HS-5 (cell line): ENCODE results near the gene ALDH1A3.
A peak's percentile ranks its signal among the peaks of the same experiment; 100 is the strongest.
"Not testable (repeated sequence)": the region's sequence is repeated elsewhere in the genome, so short reads cannot be mapped to it uniquely, and the experiment has no call there.

Experiments
- DNase-seq: peaks from one replicate; pipeline ENCODE4 v3.0.0-alpha.2; 2012; ENCODE audit warnings: low read depth

ALDH1A3 gene

DNA sequence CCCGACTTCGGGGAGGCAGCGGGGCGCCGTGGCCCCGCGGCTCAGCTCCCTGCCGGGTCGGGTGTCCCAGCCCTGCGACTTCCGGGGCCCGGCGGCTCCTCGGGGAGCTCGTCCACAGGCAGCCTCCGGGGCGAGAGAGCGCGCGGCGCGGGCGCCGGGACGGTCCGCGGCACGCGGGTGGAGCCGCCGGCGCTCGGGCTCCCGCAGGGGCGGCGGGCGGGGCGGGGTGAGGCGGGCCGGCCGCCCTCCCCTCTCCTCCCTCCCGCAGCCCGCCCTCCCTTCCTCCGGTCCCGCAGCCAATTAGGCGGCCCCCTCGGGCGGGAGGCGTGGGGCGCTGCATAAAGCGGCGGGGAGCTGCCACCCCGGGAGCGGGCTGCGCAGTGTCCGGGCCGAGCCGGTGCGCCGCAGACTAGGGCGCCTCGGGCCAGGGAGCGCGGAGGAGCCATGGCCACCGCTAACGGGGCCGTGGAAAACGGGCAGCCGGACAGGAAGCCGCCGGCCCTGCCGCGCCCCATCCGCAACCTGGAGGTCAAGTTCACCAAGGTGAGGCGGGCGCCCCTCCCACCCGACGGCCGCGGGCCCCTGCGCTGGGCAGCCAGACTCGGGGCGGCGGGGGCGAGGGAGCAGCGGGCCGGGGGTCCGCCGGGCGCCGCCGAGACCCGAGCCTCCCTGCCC is at the start of gene ALDH1A3:
Gene ALDH1A3, plus strand, starts transcription at position 368 of the 675 bp plus-strand sequence. Its CDS starts 77 bp downstream, at position 445.
- DNase-seq, result no peak

DNA sequence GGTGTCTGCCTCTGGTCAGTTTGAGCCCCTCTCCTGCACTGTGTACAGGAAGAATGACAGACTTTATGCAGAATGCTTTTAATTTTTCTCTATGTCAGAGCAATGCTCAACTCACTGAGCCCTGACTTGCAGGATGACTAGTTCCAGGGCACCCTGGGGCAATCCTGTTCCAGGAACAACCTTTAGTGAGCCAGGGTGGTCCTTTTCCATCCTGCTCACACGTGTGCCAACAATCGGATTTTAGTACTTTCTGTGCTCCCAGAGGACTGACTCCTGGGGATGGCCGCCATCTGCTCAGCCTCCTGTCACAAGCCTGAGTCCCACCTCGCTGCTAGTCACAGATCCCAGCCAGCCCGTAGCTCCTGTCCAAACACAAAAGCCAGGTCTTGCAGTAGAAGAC is 48.2 kb upstream of the ALDH1A3 start:
- no peak for DNase-seq

DNA sequence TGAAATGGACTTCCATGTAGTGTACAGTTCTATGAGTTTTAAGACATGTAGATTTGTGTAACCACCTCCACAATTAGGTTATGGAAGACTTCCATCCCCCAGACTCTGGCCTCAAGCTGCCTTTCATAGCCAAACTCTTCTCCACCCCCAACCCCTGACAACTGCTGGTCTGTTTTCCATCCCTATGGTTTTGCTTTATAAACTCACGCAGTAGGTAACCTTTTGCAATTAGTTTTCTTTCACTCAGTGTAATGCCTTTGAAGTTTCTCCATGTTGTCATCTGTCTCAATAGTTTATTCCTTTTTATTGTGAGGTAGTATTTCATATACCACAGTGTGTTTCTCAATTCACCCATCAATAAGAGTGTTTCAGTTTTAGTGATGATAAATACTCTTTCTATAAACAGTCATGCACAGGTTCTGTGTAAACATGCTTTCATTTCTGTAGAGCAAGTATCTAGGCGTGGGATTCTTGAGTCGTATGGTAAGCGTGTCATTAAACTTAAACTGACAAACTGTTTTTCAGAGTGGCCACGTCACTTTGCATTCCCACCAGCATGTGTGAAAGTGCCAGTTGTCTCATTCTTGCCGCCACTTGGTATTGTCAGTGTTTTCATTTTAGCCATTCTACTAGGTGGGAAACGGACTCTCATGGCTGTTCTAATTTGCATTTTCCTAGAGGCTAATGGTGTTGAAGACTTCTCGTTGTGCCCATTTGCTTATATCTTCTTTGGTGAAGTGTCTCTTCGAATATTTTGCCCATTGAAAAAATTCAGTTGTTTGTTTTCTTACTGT is 47.3 kb upstream of the ALDH1A3 start:
- no peak for DNase-seq

DNA sequence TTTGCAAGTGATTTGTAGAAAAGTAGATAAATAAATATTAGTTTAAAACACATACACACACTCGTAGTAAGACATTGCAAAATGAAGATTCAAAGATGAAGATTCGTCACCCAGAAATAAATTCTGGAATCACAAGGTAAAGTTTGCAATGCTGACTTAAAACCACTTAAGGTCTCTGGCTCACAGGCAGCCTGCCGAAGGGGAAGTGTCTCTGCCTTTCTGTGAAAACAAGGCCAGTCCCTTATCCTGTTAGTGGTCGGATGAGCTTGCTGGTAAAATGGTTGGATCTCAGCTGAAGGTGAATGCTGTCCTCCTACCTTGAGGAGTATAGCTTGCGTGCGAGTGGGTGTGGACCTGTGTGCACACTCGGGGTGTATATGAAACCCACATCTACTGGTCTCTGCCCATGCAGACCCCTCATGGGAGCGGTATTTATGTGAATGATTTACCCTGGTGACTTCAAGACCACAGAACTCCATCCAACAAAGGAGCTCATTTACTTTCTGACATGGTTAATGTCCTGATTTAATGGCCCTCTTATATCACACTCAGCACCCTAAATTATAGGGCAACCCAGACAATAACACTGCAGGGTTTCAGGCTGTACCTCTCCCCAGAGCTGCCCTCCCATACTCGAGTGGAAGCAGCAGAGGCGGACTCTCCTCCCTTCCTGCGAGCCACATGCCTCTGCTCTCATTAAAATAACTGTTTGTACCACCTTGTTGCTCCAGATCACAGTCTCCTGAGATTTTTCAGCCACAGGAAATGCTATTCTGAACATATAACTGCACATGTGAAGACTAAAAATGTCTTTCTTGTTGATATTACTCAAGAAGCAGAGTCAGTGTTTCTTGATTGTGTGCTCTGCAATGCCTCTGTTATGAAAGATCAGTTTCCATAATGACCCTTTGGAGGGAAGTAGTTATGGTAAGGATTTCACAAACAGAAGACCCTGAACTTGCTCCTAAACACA is 45.9 kb upstream of the ALDH1A3 start:
- DNase-seq, result no peak

DNA sequence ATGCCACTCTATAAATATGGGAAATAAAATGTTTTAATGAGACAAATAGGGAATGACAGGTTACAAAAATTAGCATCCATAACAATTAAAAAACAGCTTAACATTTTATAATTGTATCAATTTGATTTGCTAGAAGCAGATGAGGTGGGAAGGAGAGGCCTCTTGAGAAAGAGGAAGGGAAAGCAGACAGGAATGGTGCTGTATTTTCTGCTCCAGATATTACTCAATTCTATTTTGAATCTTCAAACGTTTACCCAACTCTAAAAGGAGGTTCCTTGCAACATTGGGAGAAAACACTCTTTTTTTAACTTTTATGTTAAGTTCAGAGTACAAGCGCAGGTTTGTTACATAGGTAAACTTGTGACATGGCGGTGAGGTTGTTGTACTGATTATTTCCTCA is 44.9 kb upstream of the ALDH1A3 start:
- no peak for DNase-seq

DNA sequence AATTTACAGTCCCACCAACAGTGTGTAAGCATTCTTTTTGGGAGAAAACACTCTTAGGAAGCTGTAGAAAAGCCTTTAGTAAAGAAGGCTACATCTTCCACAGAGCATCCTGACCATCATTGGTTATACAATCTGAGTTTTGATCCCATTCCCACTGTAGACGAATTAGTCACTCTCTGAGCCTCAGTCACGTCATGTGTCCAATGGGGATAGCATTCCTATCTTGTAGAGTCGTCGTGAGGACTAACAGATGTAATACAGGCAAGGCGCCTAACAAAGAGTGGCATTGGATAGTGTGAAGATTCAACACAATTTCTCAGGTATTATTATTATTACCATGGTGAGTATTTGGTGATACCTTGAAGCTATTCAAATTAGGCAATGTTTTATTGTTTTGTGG is 44.0 kb upstream of the ALDH1A3 start:
- DNase-seq, result no peak

DNA sequence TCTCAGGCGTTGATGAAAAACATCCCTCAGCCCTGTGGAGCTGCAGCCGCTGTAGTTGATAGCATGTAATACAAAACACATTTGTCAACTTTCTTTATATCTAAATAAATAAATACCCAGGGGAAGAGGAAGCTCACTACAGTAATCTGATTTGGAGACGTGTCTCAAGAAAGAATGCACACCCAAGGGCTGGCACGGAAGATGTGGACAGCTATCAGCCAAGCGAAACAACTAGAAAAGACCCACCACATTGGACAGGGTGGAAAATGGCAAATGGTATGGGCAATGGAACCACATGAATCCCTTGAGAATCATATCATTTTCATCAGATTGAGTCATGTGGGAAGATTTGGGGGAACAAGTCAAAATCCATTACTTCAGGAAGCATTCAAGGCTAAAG is 43.1 kb upstream of the ALDH1A3 start:
- no peak for DNase-seq

DNA sequence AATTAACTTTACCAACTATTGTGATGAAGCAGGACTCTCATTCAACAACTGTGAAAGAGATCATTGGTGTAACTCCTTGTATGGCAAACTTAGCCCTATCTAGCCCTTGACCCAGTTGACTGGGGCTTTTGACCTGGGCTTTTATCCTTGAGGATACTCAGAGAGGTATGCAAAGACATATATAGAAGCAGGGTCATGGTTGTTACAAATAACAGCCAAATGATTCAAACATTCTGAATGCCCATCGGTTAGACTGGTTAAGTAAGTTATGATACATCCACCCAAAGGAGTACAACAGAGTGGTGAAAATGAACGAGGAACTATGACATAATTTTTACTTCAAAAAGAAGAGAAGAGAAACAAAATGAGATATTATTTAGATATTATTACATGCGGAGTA is 38.2 kb upstream of the ALDH1A3 start:
- DNase-seq, result no peak

DNA sequence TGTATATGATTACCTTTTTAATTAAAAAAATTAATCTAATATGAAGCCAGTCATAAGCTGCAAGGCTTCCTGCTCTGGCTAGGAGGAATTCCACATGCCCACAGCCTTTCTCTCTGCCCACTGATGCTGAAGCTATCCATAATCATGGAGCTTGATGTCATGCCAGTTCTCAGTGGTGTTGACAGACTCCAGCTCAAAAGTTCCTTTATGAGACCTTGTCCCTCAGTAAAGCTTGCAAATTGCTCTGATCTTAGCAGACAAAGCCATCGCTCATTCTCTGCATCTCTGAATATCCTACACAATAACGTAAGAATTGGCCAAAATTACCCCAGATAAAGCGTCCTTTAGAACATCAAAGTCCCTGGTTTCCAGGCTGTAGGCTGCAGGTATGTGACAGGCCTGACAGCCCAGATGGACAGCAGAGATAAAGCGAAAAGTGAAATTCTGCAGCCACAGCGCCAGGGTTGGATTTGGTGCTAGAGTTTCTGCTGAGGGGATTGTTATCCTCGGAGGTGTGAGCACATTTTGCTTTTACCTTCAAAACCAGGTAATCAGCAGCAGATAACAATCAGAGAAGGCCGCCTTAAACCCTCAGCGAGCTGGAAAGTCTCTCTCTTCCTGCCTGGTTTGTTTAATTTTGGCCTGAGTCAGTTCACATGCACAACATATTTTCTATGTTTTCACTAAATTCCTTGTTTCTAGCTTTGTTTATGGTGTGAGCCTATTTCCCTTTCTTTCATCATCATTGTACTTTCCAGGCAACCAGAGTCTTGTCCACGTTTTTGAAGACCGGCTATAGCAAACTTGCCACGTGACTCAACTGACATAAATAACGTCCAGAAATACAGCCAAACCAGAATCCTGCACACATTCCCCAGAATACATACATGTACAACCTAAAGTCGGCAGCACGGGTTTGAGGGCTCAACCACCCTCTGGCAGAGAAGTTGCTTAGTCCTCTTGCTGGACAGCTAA is 36.6 kb upstream of the ALDH1A3 start:
- DNase-seq, result no peak

DNA sequence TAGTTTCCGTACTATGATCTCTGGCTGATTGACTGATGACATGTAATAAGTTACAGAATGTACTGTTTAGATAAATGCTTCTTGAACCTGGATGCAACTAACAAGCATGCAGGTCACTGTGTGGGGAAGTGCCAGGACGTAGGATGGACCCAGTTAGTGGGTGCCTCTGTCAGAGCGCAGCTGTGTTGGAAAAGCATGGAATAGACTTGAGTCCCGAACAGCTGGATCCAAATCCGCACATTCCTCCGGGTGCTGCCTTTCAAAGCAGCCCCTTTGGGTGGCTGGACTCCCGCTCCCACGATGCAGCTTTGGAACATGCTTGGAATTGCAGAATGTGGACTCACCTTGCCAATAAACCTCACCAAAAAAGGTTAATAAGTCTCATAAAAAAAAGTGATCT is 35.5 kb upstream of the ALDH1A3 start:
- no peak for DNase-seq

DNA sequence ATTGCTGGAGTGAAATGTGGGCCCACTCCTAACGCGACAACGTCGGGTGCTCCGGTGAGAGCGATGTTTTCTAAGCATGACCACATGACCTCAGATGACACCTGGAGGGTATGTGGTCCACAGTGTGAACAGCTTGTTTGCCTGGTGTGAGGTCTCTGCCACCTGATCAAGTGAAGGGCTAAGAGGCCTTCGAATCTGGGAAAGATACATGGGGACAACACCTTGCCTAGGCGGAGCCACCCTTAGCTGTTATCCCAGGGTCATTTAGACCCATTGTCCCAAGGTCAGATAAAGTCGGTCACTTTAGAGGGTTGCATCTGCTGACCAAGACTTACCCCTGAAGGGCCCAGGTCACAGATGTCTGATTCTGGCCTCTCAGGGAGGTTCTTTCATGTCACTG is 34.9 kb upstream of the ALDH1A3 start:
- no peak for DNase-seq

DNA sequence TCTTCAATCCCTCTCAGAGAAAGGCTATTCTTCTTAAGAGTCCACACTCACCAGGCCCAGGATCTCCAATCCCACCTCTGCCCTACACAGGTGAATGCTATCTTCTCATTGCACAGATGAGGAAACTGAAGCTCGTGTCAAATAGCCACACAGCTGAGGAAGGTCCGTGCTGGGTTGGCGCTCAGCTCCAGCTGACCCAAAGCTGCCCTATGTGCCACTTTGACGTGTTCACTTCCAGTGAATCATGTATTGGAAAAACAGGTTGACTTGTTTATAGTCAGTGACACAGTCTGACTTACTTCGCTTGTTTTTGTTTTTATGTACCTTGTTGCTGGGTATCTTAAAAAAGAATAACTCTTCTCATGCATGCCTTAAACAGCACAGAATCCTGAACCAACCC is 32.4 kb upstream of the ALDH1A3 start:
- no peak for DNase-seq

DNA sequence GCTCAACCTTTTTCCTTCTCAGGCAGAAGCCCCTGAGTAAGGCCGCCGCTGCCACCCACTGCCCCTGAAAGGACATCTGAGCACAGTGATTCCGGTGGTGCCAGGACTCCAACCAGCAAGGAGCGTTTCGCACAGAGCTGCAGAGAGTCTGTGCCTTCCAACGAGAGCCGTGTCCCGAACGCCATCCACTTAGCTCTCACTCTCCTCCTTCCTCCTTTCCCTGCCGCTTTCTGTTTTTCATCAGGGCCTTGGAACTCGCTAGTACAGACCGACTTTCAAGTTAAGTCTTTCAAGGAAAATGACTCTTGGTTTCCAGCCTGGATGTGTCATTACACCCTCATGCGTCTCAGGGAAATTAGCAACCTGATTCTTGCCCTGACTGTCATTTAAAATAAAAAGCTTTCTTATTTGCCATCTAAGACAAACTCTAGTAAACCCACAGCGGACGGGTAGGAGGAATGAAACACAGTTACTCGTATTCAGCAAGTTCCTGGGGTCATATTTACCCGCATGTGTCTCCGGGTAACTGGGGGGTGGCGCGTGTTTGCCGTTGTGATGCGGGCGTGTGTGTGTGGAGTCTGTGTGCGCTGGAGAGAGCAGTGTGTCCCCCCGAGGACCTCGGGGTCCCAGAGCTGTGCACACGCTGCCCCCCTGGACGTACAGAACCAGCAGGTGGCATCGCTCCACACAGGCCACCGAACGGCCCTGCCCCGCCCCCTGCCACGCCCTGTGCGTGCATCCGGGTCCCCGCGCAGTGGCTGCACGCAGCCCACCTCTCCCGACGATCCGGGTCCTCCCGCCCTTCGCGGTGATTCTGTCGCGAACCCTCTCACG is 30.4 kb upstream of the ALDH1A3 start:
- peak; percentile 30 for DNase-seq

DNA sequence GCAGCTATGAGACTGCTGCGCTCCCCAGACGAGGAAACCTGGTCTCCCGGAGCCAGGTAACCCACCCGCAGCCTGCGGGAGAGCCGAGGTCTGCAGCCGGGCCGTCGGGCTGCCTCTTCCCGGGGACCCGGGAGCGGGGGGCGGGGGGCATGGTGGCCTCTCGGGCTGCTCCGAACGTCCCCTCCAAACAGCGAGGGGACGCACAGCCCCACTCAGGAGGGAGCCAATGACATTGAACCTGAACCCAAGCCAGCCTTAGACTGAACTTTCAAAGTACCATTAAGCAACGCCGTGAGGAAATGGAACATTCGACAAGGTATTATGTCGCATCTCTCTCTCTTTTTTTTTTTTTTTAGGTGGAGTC is 29.8 kb upstream of the ALDH1A3 start:
- no peak for DNase-seq

DNA sequence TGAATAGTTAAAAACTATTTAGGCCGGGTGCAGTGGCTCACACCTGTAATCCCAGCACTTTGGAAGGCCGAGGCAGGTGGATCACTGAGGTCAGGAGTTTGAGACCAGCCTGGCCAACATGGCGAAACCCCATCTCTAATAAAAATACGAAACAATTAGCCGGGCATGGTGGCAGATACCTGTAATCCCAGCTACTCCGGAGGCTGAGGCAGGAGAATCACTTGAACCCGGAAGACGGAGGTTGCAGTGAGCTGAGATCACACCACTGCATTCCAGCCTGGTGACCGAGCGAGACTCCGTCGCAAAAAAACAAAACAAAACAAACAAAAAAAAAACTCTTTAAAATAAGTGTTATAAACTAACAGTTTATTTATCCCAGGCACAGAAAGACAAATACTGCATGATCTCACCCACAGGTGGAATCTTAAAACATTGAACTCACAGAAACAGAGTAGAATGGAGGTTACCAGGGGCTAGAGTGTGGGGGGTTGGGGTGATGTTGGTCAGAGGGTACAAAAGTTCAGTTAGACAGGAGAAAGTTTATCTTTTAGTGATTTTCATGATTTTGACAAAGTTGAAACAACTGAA is 28.1 kb upstream of the ALDH1A3 start:
- DNase-seq, result not testable (repeated sequence)

DNA sequence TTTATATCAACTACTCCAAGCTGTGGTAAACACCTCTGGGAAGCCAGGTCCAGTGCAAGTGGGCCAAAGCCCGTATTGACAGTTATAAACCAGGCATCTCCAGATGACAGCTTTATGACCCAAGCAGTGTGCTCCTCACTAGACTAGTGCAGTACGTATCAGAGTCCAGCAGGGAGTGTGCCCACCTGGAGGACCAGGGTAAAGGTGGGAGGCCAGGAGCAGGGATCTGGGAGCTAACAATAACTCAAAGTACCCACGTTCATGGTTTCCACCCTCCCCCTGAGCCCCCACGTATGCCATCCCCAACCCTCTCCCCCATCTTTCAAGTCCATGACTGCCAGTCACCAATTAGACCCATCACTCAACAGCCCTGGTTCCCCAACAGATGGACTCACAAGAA is 27.0 kb upstream of the ALDH1A3 start:
- no peak for DNase-seq

DNA sequence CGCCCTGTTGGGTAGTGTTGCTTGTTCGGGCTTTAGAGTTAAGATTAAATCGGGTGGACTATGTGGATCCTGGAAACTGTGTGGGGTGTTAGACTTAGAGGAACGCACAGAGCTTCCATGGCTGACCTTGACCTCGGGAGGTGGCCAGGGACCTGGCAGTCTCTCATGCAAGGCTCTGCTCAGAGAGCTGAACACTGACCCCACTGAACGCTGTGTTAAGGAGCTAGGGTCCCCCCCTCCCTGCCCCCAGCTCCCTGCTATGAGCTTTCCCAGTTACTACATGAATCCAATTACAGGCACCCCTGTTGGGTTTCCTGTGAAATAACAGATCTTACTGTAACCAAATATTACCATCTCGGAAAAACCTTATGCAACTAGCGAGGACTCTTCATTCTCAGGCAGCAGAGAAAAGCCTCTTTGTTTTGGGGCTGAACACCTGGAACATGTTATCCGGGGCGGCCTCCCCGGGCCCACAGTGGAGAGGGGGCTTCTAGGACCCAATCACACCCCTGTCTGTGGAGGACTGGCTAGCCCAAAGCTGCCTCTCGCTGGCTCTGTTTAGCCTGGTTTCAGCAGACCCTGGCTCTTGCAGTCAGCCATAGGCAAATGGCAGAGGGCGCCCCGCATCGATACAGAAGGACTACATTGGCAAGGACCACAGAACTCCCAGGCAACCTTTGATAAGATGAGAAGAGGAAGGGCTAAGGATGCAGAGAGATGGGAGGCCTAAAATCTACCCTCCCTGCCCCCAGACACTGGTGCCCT is 25.8 kb upstream of the ALDH1A3 start:
- DNase-seq, result no peak

DNA sequence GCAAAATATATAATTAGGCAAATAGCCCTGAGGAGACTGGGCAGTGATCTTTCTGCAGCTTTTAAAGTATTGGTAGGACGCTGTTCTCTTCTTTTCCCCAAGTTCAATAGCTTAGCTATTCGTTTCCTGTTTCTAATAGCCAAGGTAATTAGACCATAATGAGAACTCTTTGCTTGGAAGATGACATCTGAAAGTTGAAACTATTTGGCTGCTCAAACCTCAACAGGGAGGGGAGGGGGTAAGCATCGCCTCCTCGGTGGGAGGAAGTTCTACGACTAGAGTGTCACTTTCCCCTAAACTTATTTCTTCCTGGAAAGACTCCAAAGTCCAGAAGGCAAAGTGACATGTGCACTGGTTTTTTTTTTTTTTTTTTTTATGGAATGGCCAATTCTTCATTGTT is 22.8 kb upstream of the ALDH1A3 start:
- no peak for DNase-seq

DNA sequence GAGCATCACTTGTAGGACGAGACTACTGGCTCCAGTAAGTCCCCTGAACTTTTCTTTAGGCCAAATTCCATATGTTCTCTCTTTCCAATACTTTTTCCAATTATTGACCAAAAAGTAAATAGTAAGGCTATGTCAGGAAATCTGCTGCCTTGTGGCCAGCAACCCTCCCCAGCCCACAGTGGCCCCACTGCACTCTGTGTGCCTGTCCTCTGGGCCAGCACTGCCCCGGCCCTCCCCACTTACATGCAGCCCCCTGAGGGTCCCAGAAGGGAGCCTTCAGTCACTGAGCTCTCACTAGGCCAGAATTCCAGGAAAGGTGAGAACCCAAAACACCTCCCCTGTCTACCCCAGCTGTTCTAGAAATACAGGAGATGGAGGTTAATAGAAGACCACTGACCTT is 21.3 kb upstream of the ALDH1A3 start:
- no peak for DNase-seq
